Lung (tissue), 12 donors: ENCODE results near the gene TRPC4AP. TPM values are rescaled to one million over a fixed set of nuclear protein-coding genes. Genes with fewer than 3 reads are reported as not detected.

ENCODE experiments used
- ATAC-seq: fragments of 200-7000 bp; cut with Tn5 transposase; one replicate; pipeline ENCODE4 v1.9.1; 2020; ENCODE audit warnings: moderate number of reproducible peaks; ENCODE audit not compliant: insufficient read depth, low FRiP score
- DNase-seq, 3 donors: peaks; one replicate each; pipeline ENCODE4 v3.0.0-alpha.2; 2013 to 2017
- H3K27ac ChIP-seq, 2 donors: one replicate each; pipeline ENCODE4 v1.5.1; 2013; ENCODE audit warnings: mild to moderate bottlenecking in 2 of 2, moderate library complexity in 2 of 2, control low read depth in 1 of 2, inconsistent platforms in 1 of 2, low read depth in 1 of 2, low read length in 1 of 2
- H3K27me3 ChIP-seq, 3 donors: one replicate each; pipeline ENCODE4 v1.5.1; 2013; ENCODE audit warnings: low read length in 2 of 3; ENCODE audit not compliant: control insufficient read depth in 3 of 3, insufficient read depth in 3 of 3
- H3K36me3 ChIP-seq, 4 donors: one replicate each; pipeline ENCODE4 v1.5.1; 2013; ENCODE audit warnings: low read length in 4 of 4, mild to moderate bottlenecking in 1 of 4, moderate library complexity in 1 of 4; ENCODE audit not compliant: control insufficient read depth in 4 of 4, insufficient read depth in 4 of 4
- H3K4me1 ChIP-seq, 5 donors: one replicate each; pipeline ENCODE4 v1.5.1; 2013; ENCODE audit warnings: low read length in 5 of 5, mild to moderate bottlenecking in 2 of 5, moderate library complexity in 1 of 5; ENCODE audit not compliant: control insufficient read depth in 5 of 5, insufficient read depth in 5 of 5
- H3K4me3 ChIP-seq: one replicate; pipeline ENCODE4 v1.5.1; 2013; ENCODE audit warnings: mild to moderate bottlenecking, control low read depth, moderate library complexity
- H3K9ac ChIP-seq, 2 donors: one replicate each; pipeline ENCODE4 v1.5.1; 2013; ENCODE audit warnings: low read length in 2 of 2, control low read depth in 1 of 2; ENCODE audit not compliant: insufficient read depth in 1 of 2
- H3K9me3 ChIP-seq, 4 donors: one replicate each; pipeline ENCODE4 v1.5.1; 2013; ENCODE audit warnings: low read length in 3 of 4, mild to moderate bottlenecking in 1 of 4, moderate library complexity in 1 of 4; ENCODE audit not compliant: control insufficient read depth in 4 of 4, insufficient read depth in 3 of 4
- CTCF ChIP-seq: IDR thresholded peaks from 2 replicates; pipeline ENCODE4 v1.5.1; 2012; ENCODE audit warnings: mild to moderate bottlenecking; ENCODE audit errors: control extremely low read depth, extremely low read depth
- WGBS, 2 donors: extraction: QIAGEN DNeasy Blood & Tissue Kit; methylation state at CpG; one replicate each; pipeline ENCODE4 v1.1.7; 2013; 5-methylcytosine and 5-hydroxymethylcytosine counted together
- polyA plus RNA-seq, 2 donors: library from polyadenylated mRNA; stranded (reverse); fragments of 200-250 nt; gene quantifications; one replicate each; pipeline ENCODE4 v1.2.1, GENCODE V29; 2013
- total RNA-seq, 2 donors: library from RNA; depleted of rRNA in 1 of 2; stranded (reverse); fragments of >200 nt in 1 of 2; gene quantifications; one replicate each; pipeline ENCODE4 v1.2.1, GENCODE V29; 2014 to 2021
- donor health status: control.
- donor health status: control.
- donor health status: Bipolar disorder and iron deficiency.
- donor health status: healthy.
- donor health status: DM: yes; HTN: yes; CAD: no.

The TRPC4AP gene
- total and polyA plus RNA-seq, 4 donors = 37.6 to 62.5 (median 50.2) TPM

GRCh38 chr20:35039846-35040489, 52.6 kb downstream of the TRPC4AP start:
- no peak for ATAC-seq
- 85 to 88% methylated on average over 9 of the region's 9 CpGs for WGBS, 2 donors
- no peak overlapping the region for H3K9ac ChIP-seq
- H3K36me3 ChIP-seq = peaks cover 22 to 29% (median 26%) of the 10 kb centered on the region in 4 donors
- no peaks in the 10 kb centered on the region for H3K27me3 ChIP-seq
- no peaks in the 10 kb centered on the region for H3K9me3 ChIP-seq
- DNase-seq = peak; percentile 27 to 70 (median 64)
- peak overlapping the region in 1 of 2 donors; percentile 70 for H3K27ac ChIP-seq
- no peak for TF ChIP-seq CTCF
- H3K4me1 ChIP-seq = peaks cover 0 to 17% (median 7%) of the 10 kb centered on the region in 5 donors
- H3K4me3 ChIP-seq = no peak overlapping the region

DNA sequence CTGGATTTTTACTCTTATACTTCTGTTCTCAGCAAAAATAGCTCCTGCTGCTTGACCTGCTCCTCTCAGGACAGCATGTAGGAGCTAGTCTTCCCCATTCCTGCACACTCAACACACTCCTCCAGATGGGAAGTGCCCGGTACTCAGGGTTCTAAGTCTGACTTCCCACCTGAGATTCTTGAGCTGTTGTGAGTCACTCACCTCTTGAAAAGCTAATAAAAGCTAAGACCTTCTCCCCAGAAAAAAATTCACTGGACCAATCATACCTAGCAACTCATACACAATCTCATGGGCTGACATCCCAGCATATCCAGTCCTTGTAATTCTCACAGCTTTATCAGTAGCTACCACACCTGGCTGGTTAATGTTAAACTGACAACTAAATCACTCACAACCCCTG, 53.5 kb downstream of the TRPC4AP start:
- no peak for TF ChIP-seq CTCF
- ATAC-seq = peak; percentile 88
- peaks cover 24 to 31% (median 29%) of the 10 kb centered on the region in 4 donors for H3K36me3 ChIP-seq

GRCh38 chr20:35034145-35034544, 58.5 kb downstream of the TRPC4AP start:
- Histone ChIP-seq H3K9me3 (no peaks in the 10 kb centered on the region), H3K4me1 (peaks cover 0 to 3% (median 1%) of the 10 kb centered on the region in 5 donors), H3K27me3 (no peaks in the 10 kb centered on the region), H3K9ac (no peak overlapping the region), H3K36me3 (peaks cover 19 to 44% (median 34%) of the 10 kb centered on the region in 4 donors), H3K27ac (no peak overlapping the region), H3K4me3 (no peak overlapping the region)
- 98 to 99% methylated on average over 3 of the region's 4 CpGs for WGBS, 2 donors
- ATAC-seq = no peak
- TF ChIP-seq CTCF = no peak
- no peak for DNase-seq

More for the DNA sequence above, 53.5 kb downstream of the TRPC4AP start:
- Histone ChIP-seq H3K9me3 (no peaks in the 10 kb centered on the region), H3K27me3 (no peaks in the 10 kb centered on the region), H3K27ac (no peak overlapping the region), H3K4me3 (no peak overlapping the region), H3K4me1 (peaks cover 0 to 17% (median 7%) of the 10 kb centered on the region in 5 donors), H3K9ac (peak overlapping the region in 1 of 2 donors; percentile 46)
- WGBS, 2 donors = 66 to 71% methylated on average over 1 of the region's 1 CpG
- DNase-seq = peak in 2 of 3 donors; percentile 5 to 32
